ENCODE data around the gene FAM107B.

Gene FAM107B

GRCh38 chr10:14588084-14588937 lies 186.4 kb downstream of the FAM107B start:
- DNase-seq (ENCODE audit: low read depth, low spot score): peak; percentile 84
- no peak for TF ChIP-seq CTCF (IDR thresholded peaks at IDR 0.05; ENCODE audit: low read depth, low read length)
- in situ Hi-C loops (cut with HindIII; ENCODE audit: low sequenced_read_pairs): no loop called here
- no peak overlapping the region for H3K4me3 ChIP-seq (ENCODE audit: low read depth, low read length)

- in situ Hi-C loops (cut with HindIII; ENCODE audit: low sequenced_read_pairs): no loop called here
- H3K4me3 ChIP-seq (ENCODE audit: low read depth, low read length): no peak overlapping the region
- DNase-seq (ENCODE audit: low read depth, low spot score): no peak
- TF ChIP-seq CTCF (IDR thresholded peaks at IDR 0.05; ENCODE audit: low read depth, low read length): no peak
These were observed 187.1 kb downstream of the FAM107B start for GRCh38 chr10:14587540-14588083.

GRCh38 chr10:14586901-14587300 lies 187.8 kb downstream of the FAM107B start:
- in situ Hi-C loops (cut with HindIII; ENCODE audit: low sequenced_read_pairs): no loop called here
- TF ChIP-seq CTCF (IDR thresholded peaks at IDR 0.05; ENCODE audit: low read depth, low read length): no peak
- H3K4me3 ChIP-seq (ENCODE audit: low read depth, low read length): no peak overlapping the region
- no peak for DNase-seq (ENCODE audit: low read depth, low spot score)

GRCh38 chr10:14585287-14586193 lies 189.2 kb downstream of the FAM107B start:
- H3K4me3 ChIP-seq (ENCODE audit: low read depth, low read length): no peak overlapping the region
- in situ Hi-C loops (cut with HindIII; ENCODE audit: low sequenced_read_pairs): no loop called here
- no peak for DNase-seq (ENCODE audit: low read depth, low spot score)
- no peak for TF ChIP-seq CTCF (IDR thresholded peaks at IDR 0.05; ENCODE audit: low read depth, low read length)

GRCh38 chr10:14584661-14585060 lies 190.0 kb downstream of the FAM107B start:
- no peak overlapping the region for H3K4me3 ChIP-seq (ENCODE audit: low read depth, low read length)
- DNase-seq (ENCODE audit: low read depth, low spot score): no peak
- in situ Hi-C loops (cut with HindIII; ENCODE audit: low sequenced_read_pairs): no loop called here
- no peak for TF ChIP-seq CTCF (IDR thresholded peaks at IDR 0.05; ENCODE audit: low read depth, low read length)

GRCh38 chr10:14583967-14584366 lies 190.7 kb downstream of the FAM107B start:
- in situ Hi-C loops (cut with HindIII; ENCODE audit: low sequenced_read_pairs): no loop called here
- H3K4me3 ChIP-seq (ENCODE audit: low read depth, low read length): no peak overlapping the region
- no peak for TF ChIP-seq CTCF (IDR thresholded peaks at IDR 0.05; ENCODE audit: low read depth, low read length)
- no peak for DNase-seq (ENCODE audit: low read depth, low spot score)
